ENCODE results near the gene HOTAIR. TPM values are rescaled to one million over a fixed set of nuclear protein-coding genes. Genes with fewer than 3 reads are reported as not detected.

HOTAIR gene
- total RNA-seq, 2 experiments from 2014 or later: not detected

- H3K4me1 Mint-ChIP-seq: peaks cover 11% of the 10 kb centered on the region
- CTCF ChIA-PET: interaction anchor here (1.0 to 1.7 kb wide), 5 partner anchors 10 to 74 kb away, joined by 3 to 5 read pairs (median 3); partner anchors contain the start of gene HOXC5
- peaks cover 85% of the 10 kb centered on the region for H3K27me3 Mint-ChIP-seq
- H3K4me3 Mint-ChIP-seq: no peak overlapping the region
- H3K27ac Mint-ChIP-seq: no peak overlapping the region
- no peaks in the 10 kb centered on the region for H3K36me3 Mint-ChIP-seq (ENCODE audit: low read depth)
- no peak for DNase-seq
- no peaks in the 10 kb centered on the region for H3K9me3 Mint-ChIP-seq
- POLR2A ChIA-PET: interaction anchor here (0.7 kb wide), 1 partner anchor 19 kb away, joined by 3 read pairs; no protein-coding TSS in a partner anchor
Observed at GRCh38 chr12:53959314-53959713, 15.4 kb downstream of the HOTAIR start.

- POLR2A ChIA-PET: no interaction called here
- no peaks in the 10 kb centered on the region for H3K9me3 Mint-ChIP-seq
- peaks cover 8% of the 10 kb centered on the region for H3K4me1 Mint-ChIP-seq
- DNase-seq: no peak
- peaks cover 3% of the 10 kb centered on the region for H3K36me3 Mint-ChIP-seq (ENCODE audit: low read depth)
- H3K27me3 Mint-ChIP-seq: peaks cover 86% of the 10 kb centered on the region
- CTCF ChIA-PET: interaction anchor here (1.1 to 1.7 kb wide), 2 partner anchors 24 to 48 kb away, joined by 3 to 5 read pairs; no protein-coding TSS in a partner anchor
- H3K27ac Mint-ChIP-seq: no peak overlapping the region
- no peak overlapping the region for H3K4me3 Mint-ChIP-seq
Observed at GRCh38 chr12:53958128-53958527, 16.6 kb downstream of the HOTAIR start.

GRCh38 chr12:53956914-53957536 is 17.7 kb downstream of the HOTAIR start:
- Mint-ChIP-seq H3K36me3 (ENCODE audit: low read depth) (peaks cover 3% of the 10 kb centered on the region), H3K9me3 (no peaks in the 10 kb centered on the region), H3K4me3 (no peak overlapping the region), H3K27ac (no peak overlapping the region), H3K27me3 (peaks cover 88% of the 10 kb centered on the region), H3K4me1 (peaks cover 8% of the 10 kb centered on the region)
- POLR2A ChIA-PET: no interaction called here
- DNase-seq: no peak
- CTCF ChIA-PET: interaction anchor here (4.5 kb wide), 1 partner anchor 29 kb away, joined by 20 read pairs; the partner anchor contains the start of gene HOXC10

- no peak overlapping the region for H3K27ac Mint-ChIP-seq
- peaks cover 8% of the 10 kb centered on the region for H3K4me1 Mint-ChIP-seq
- peaks cover 3% of the 10 kb centered on the region for H3K36me3 Mint-ChIP-seq (ENCODE audit: low read depth)
- H3K9me3 Mint-ChIP-seq: no peaks in the 10 kb centered on the region
- no peak for DNase-seq
- CTCF ChIA-PET: interaction anchor here (4.5 kb wide), 1 partner anchor 30 kb away, joined by 20 read pairs; the partner anchor contains the start of gene HOXC10
- H3K4me3 Mint-ChIP-seq: no peak overlapping the region
- POLR2A ChIA-PET: no interaction called here
- H3K27me3 Mint-ChIP-seq: peaks cover 88% of the 10 kb centered on the region
Observed at GRCh38 chr12:53956251-53956887, 18.4 kb downstream of the HOTAIR start.

- no peaks in the 10 kb centered on the region for H3K9me3 Mint-ChIP-seq
- peak overlapping the region; percentile 17 for H3K27ac Mint-ChIP-seq
- H3K4me1 Mint-ChIP-seq: peaks cover 8% of the 10 kb centered on the region
- DNase-seq: no peak
- CTCF ChIA-PET: interaction anchor here (1.3 to 4.5 kb wide), 2 partner anchors 13 to 30 kb away, joined by 3 to 20 read pairs; partner anchors contain the start of gene HOXC10
- POLR2A ChIA-PET: no interaction called here
- peaks cover 3% of the 10 kb centered on the region for H3K36me3 Mint-ChIP-seq (ENCODE audit: low read depth)
- peak overlapping the region; percentile 58 for H3K4me3 Mint-ChIP-seq
- H3K27me3 Mint-ChIP-seq: peaks cover 92% of the 10 kb centered on the region
Observed at GRCh38 chr12:53955776-53956250, 18.9 kb downstream of the HOTAIR start.

- H3K27me3 Mint-ChIP-seq: peaks cover 94% of the 10 kb centered on the region
- no peak for DNase-seq
- H3K36me3 Mint-ChIP-seq (ENCODE audit: low read depth): peaks cover 3% of the 10 kb centered on the region
- peak overlapping the region; percentile 58 for H3K4me3 Mint-ChIP-seq
- H3K9me3 Mint-ChIP-seq: no peaks in the 10 kb centered on the region
- POLR2A ChIA-PET: no interaction called here
- no peak overlapping the region for H3K27ac Mint-ChIP-seq
- CTCF ChIA-PET: interaction anchor here (1.2 to 4.5 kb wide), 5 partner anchors 13 to 78 kb away, joined by 3 to 20 read pairs (median 3); partner anchors contain the start of genes HOXC10 and HOXC5
- peaks cover 7% of the 10 kb centered on the region for H3K4me1 Mint-ChIP-seq
Observed at GRCh38 chr12:53955036-53955775, 19.5 kb downstream of the HOTAIR start.

GRCh38 chr12:53954694-53955035 is 20.1 kb downstream of the HOTAIR start, which contains the start of gene HOXC12:
Gene HOXC12 (plus strand): TSS chr12:53954903. CDS start chr12:53954930, 27 bp downstream.
- H3K9me3 Mint-ChIP-seq: no peaks in the 10 kb centered on the region
- H3K4me3 Mint-ChIP-seq: peak within 1 kb of the TSS; percentile 58
- POLR2A ChIA-PET: no interaction called here
- peaks cover 7% of the 10 kb centered on the region for H3K4me1 Mint-ChIP-seq
- peak within 1 kb of the TSS; percentile 73 for H3K27ac Mint-ChIP-seq
- peaks cover 94% of the 10 kb centered on the region for H3K27me3 Mint-ChIP-seq
- CTCF ChIA-PET: interaction anchor here (1.2 to 4.5 kb wide), 6 partner anchors 14 to 100 kb away, joined by 3 to 20 read pairs (median 3); partner anchors contain the start of genes HOXC10 and HOXC5
- peaks cover 3% of the 10 kb centered on the region for H3K36me3 Mint-ChIP-seq (ENCODE audit: low read depth)
- no peak for DNase-seq

- Mint-ChIP-seq H3K36me3 (ENCODE audit: low read depth) (peaks cover 3% of the 10 kb centered on the region), H3K4me1 (peaks cover 7% of the 10 kb centered on the region), H3K27me3 (peaks cover 94% of the 10 kb centered on the region), H3K9me3 (no peaks in the 10 kb centered on the region), H3K27ac (peak overlapping the region; percentile 73), H3K4me3 (no peak overlapping the region)
- POLR2A ChIA-PET: no interaction called here
- CTCF ChIA-PET: interaction anchor here (0.9 to 4.5 kb wide), 8 partner anchors 8 to 100 kb away, joined by 3 to 20 read pairs (median 3); partner anchors contain the start of genes HOXC10, HOXC5 and HOXC9
- DNase-seq: no peak
Observed at GRCh38 chr12:53953831-53954693, 20.7 kb downstream of the HOTAIR start.

GRCh38 chr12:53952871-53953734 is 21.7 kb downstream of the HOTAIR start:
- ChIA-PET POLR2A (no interaction called here), CTCF (interaction anchor here (0.9 to 4.5 kb wide), 8 partner anchors 9 to 241 kb away, joined by 3 to 20 read pairs (median 4); partner anchors contain the start of genes HOXC10, HOXC5 and HOXC9)
- H3K4me3 Mint-ChIP-seq: peak overlapping the region; percentile 53
- peaks cover 95% of the 10 kb centered on the region for H3K27me3 Mint-ChIP-seq
- no peak for DNase-seq
- peaks cover 3% of the 10 kb centered on the region for H3K36me3 Mint-ChIP-seq (ENCODE audit: low read depth)
- peaks cover 7% of the 10 kb centered on the region for H3K4me1 Mint-ChIP-seq
- peak overlapping the region; percentile 33 for H3K27ac Mint-ChIP-seq
- H3K9me3 Mint-ChIP-seq: no peaks in the 10 kb centered on the region

GRCh38 chr12:53952335-53952694 is 22.4 kb downstream of the HOTAIR start:
- Mint-ChIP-seq H3K27me3 (peaks cover 95% of the 10 kb centered on the region), H3K36me3 (ENCODE audit: low read depth) (peaks cover 3% of the 10 kb centered on the region), H3K4me3 (no peak overlapping the region), H3K9me3 (no peaks in the 10 kb centered on the region), H3K27ac (peak overlapping the region; percentile 33), H3K4me1 (peaks cover 7% of the 10 kb centered on the region)
- ChIA-PET CTCF (interaction anchor here (0.9 to 3.2 kb wide), 4 partner anchors 12 to 242 kb away, joined by 3 to 10 read pairs (median 4); partner anchors contain the start of gene HOXC5), POLR2A (no interaction called here)
- DNase-seq: no peak
